HG02763 (cell line): Measurements from ENCODE around the gene EFS.

Experiments
- ATAC-seq: cut with Tn5 transposase; IDR thresholded peaks from one replicate; pipeline ENCODE4 v1.9.1; 2021; ENCODE audit warnings: mild to moderate bottlenecking, moderate library complexity; ENCODE audit not compliant: unreplicated experiment

EFS gene

DNA sequence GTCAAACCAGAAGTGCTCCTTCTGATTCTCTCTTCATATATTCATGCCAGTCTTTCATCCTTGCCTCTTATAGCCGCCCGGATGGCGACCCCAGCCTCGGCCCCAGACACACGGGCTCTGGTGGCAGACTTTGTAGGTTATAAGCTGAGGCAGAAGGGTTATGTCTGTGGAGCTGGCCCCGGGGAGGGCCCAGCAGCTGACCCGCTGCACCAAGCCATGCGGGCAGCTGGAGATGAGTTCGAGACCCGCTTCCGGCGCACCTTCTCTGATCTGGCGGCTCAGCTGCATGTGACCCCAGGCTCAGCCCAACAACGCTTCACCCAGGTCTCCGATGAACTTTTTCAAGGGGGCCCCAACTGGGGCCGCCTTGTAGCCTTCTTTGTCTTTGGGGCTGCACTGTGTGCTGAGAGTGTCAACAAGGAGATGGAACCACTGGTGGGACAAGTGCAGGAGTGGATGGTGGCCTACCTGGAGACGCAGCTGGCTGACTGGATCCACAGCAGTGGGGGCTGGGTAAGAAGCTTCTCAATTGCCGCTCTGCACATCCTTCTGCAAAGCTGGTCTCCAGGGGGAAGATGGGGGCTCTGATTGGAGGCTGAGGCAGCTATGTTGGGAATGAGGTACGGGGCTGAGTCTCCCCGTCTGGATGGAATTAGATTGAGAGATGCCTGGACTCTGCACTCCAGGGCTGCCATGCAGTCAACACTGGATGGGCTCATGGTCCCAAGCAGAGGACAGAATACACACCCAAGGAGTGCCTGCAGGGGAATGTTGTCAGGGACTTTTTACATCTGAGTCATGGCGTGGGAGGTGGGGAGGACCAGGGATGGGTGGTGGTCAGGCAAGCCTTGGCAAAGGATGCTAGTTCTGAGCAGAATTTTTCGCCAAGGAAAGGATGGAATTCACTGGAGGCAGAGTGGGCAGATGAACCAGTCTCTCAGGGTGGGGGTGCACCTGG, 57.0 kb downstream of the EFS start:
- ATAC-seq, result no peak

DNA sequence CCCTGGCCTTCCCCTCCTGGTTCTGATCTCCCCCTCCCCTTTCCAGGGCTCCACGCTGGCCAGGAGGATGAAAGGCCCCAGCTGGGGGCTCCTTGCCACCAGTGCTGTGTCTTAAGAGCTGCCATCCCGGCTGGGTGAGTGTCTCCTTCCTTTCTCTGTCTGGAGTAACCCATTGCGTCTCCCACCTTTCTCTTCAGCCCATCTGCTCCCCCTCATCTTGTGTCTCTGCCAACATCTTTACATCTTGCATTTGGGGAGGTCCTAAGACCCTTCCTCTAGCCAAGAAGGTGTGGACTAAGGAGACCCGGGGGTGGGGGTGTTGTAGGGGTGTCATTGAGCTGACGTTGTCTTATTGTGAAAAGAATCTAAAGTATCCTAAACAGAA, 57.8 kb downstream of the EFS start:
- no peak for ATAC-seq

DNA sequence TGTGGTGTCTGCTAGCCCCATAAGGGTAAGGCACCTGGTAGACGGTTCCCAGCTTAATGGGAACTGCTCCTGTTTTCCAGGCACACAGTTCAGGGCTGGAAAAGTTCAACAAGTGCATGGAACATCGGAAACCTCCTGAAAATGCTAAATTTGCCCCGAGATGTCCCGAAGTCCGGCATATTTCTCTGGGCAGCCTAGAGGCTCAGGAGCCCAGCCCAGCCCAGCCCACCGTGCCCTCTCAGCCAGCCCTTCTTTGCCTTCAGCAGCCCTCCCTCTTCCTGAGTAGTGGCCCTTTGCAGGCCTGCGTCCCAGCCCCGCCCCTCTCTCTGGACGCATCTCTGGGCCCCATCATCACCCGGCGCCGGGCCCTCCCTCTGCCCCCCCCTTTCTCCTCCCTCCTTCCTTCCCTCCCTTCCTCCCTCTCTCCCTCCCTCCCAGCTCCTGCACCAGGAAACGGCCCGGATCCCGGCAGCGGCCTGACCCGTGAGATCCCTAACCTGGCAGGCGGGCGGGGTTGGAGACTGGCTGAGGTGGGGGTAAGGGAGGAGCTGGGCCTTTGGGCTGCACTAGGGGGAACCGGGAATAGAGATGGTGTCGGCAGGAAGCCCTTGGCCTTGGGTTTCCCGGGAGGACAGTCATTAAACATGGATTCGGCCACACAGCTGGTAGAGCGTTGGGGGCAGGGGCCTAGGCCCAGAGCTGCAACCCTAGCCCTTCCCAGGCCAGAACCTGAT, 58.4 kb downstream of the EFS start, which contains the start of gene BCL2L2:
Gene BCL2L2, plus strand, starts transcription at position 422 of the 734 bp plus-strand sequence. CDS start 935 bp downstream, outside the sequence.
- no peak for ATAC-seq
